CD4-positive, CD25-positive, alpha-beta regulatory T cell (primary cell): Measurements from ENCODE around the gene ENTPD5. TPM values are rescaled to one million over a fixed set of nuclear protein-coding genes. Genes with fewer than 3 reads are reported as not detected.
"Not testable (repeated sequence)": the region's sequence is repeated elsewhere in the genome, so short reads cannot be mapped to it uniquely, and the experiment has no call there.

Experiments used
- ATAC-seq, 2 donors: fragments of 150-1000 bp; cut with Tn5 transposase; one replicate each; pipeline ENCODE4 v1.10.0; 2021; ENCODE audit warnings: low read depth in 2 of 2, moderate number of reproducible peaks in 2 of 2, moderate library complexity in 1 of 2
- DNase-seq, 3 donors: peaks; one replicate each; pipeline versions ENCODE4 v3.0.0 to v3.0.0-alpha.2; 2012 to 2022; ENCODE audit warnings: mixed read lengths in 1 of 3
- H3K27ac ChIP-seq: one replicate; pipeline ENCODE4 v1.7.0; 2013; ENCODE audit warnings: mild to moderate bottlenecking, low read length; ENCODE audit not compliant: insufficient read depth, poor library complexity, severe bottlenecking
- H3K27me3 ChIP-seq: one replicate; pipeline ENCODE4 v1.7.0; 2013; ENCODE audit warnings: low read length; ENCODE audit not compliant: control insufficient read depth, insufficient read depth
- H3K36me3 ChIP-seq: one replicate; pipeline ENCODE4 v1.7.0; 2013; ENCODE audit warnings: mild to moderate bottlenecking, low read length, moderate library complexity; ENCODE audit not compliant: control insufficient read depth, insufficient read depth
- H3K4me1 ChIP-seq: 2 replicates; pipeline ENCODE4 v1.7.0; 2013; ENCODE audit warnings: mild to moderate bottlenecking, low read length; ENCODE audit not compliant: insufficient read depth, control insufficient read depth, poor library complexity, severe bottlenecking
- H3K4me3 ChIP-seq: one replicate; pipeline ENCODE4 v1.7.0; 2013; ENCODE audit warnings: low read depth, mild to moderate bottlenecking, low read length, moderate library complexity
- H3K9me3 ChIP-seq, 2 experiments: 1 replicate in 1 of 2; 2 replicates in 1 of 2; pipeline ENCODE4 v1.7.0; 2013; ENCODE audit warnings: low read length in 2 of 2, mild to moderate bottlenecking in 1 of 2, moderate library complexity in 1 of 2; ENCODE audit not compliant: control insufficient read depth in 2 of 2
- H3K27ac Mint-ChIP-seq, 3 donors: one replicate each; pipeline ENCODE4 v1.8.0; 2020 to 2022; ENCODE audit warnings: mild to moderate bottlenecking in 3 of 3, mixed read lengths in 3 of 3, moderate library complexity in 2 of 3
- H3K27me3 Mint-ChIP-seq: one replicate; pipeline ENCODE4 v1.8.0; 2022; ENCODE audit warnings: mild to moderate bottlenecking, mixed read lengths
- H3K36me3 Mint-ChIP-seq: one replicate; pipeline ENCODE4 v1.8.0; 2020; ENCODE audit warnings: mixed read lengths
- H3K4me1 Mint-ChIP-seq, 4 donors: one replicate each; pipeline ENCODE4 v1.8.0; 2020 to 2022; ENCODE audit warnings: mixed read lengths in 4 of 4, mild to moderate bottlenecking in 1 of 4
- H3K4me3 Mint-ChIP-seq, 4 donors: one replicate each; pipeline ENCODE4 v1.8.0; 2020 to 2022; ENCODE audit warnings: mild to moderate bottlenecking in 4 of 4, mixed read lengths in 4 of 4, moderate library complexity in 3 of 4
- H3K9me3 Mint-ChIP-seq, 7 donors: one replicate each; pipeline ENCODE4 v1.8.0; 2020 to 2022; ENCODE audit warnings: mixed read lengths in 7 of 7, mild to moderate bottlenecking in 3 of 7, moderate library complexity in 2 of 7
- polyA plus RNA-seq, 4 donors: library from polyadenylated mRNA; unstranded; fragments of 300-500 nt; fragmentation: Illumina TruSeq; gene quantifications; one replicate each; pipeline ENCODE4 v1.2.3, GENCODE V29; 2021
- total RNA-seq: library from RNA; stranded (reverse); gene quantifications from one replicate; pipeline ENCODE4 v1.2.3, GENCODE V29; 2022

The ENTPD5 gene
- total and polyA plus RNA-seq, 5 donors from 2014 or later: 2.9 to 8.0 (median 3.7) TPM

GRCh38 chr14:73998726-73999125, 20.4 kb downstream of the ENTPD5 start:
- Mint-ChIP-seq H3K36me3 (peaks cover 24% of the 10 kb centered on the region), H3K9me3 (no peaks in the 10 kb centered on the region), H3K27me3 (no peaks in the 10 kb centered on the region), H3K27ac (no peak overlapping the region), H3K4me1 (no peaks in the 10 kb centered on the region), H3K4me3 (no peak overlapping the region)
- no peaks in the 10 kb centered on the region for H3K4me1 ChIP-seq
- ATAC-seq (no peak), DNase-seq (no peak)
- no peaks in the 10 kb centered on the region for H3K9me3 ChIP-seq
- H3K27me3 ChIP-seq: no peaks in the 10 kb centered on the region
- no peak overlapping the region for H3K4me3 ChIP-seq
- peaks cover 11% of the 10 kb centered on the region for H3K36me3 ChIP-seq
- no peak overlapping the region for H3K27ac ChIP-seq

- Histone ChIP-seq H3K4me1 (no peaks in the 10 kb centered on the region), H3K36me3 (peaks cover 8% of the 10 kb centered on the region), H3K27ac (no peak overlapping the region), H3K27me3 (no peaks in the 10 kb centered on the region), H3K9me3 (no peaks in the 10 kb centered on the region), H3K4me3 (no peak overlapping the region)
- peaks cover 18% of the 10 kb centered on the region for H3K36me3 Mint-ChIP-seq
- no peak for DNase-seq
- H3K4me1 Mint-ChIP-seq: no peaks in the 10 kb centered on the region
- no peak overlapping the region for H3K27ac Mint-ChIP-seq
- H3K9me3 Mint-ChIP-seq: no peaks in the 10 kb centered on the region
- no peak for ATAC-seq
- no peaks in the 10 kb centered on the region for H3K27me3 Mint-ChIP-seq
- no peak overlapping the region for H3K4me3 Mint-ChIP-seq
Observed at GRCh38 chr14:73997944-73998447, 21.1 kb downstream of the ENTPD5 start.

- no peaks in the 10 kb centered on the region for H3K27me3 Mint-ChIP-seq
- H3K4me3 ChIP-seq: no peak overlapping the region
- no peaks in the 10 kb centered on the region for H3K9me3 ChIP-seq
- ATAC-seq: no peak
- no peaks in the 10 kb centered on the region for H3K4me1 Mint-ChIP-seq
- no peak overlapping the region for H3K27ac Mint-ChIP-seq
- H3K36me3 Mint-ChIP-seq: peaks cover 12% of the 10 kb centered on the region
- no peaks in the 10 kb centered on the region for H3K4me1 ChIP-seq
- H3K27me3 ChIP-seq: no peaks in the 10 kb centered on the region
- H3K4me3 Mint-ChIP-seq: no peak overlapping the region
- no peak overlapping the region for H3K27ac ChIP-seq
- no peaks in the 10 kb centered on the region for H3K9me3 Mint-ChIP-seq
- DNase-seq: no peak
- H3K36me3 ChIP-seq: peaks cover 8% of the 10 kb centered on the region
Observed at GRCh38 chr14:73997108-73997943, 21.8 kb downstream of the ENTPD5 start.

- peaks cover 8% of the 10 kb centered on the region for H3K36me3 ChIP-seq
- no peaks in the 10 kb centered on the region for H3K4me1 ChIP-seq
- H3K9me3 ChIP-seq: no peaks in the 10 kb centered on the region
- H3K27me3 ChIP-seq: no peaks in the 10 kb centered on the region
- Mint-ChIP-seq H3K36me3 (peaks cover 16% of the 10 kb centered on the region), H3K9me3 (no peaks in the 10 kb centered on the region), H3K27me3 (no peaks in the 10 kb centered on the region), H3K27ac (no peak overlapping the region), H3K4me1 (no peaks in the 10 kb centered on the region), H3K4me3 (no peak overlapping the region)
- DNase-seq (no peak), ATAC-seq (no peak)
- no peak overlapping the region for H3K27ac ChIP-seq
- no peak overlapping the region for H3K4me3 ChIP-seq
Observed at GRCh38 chr14:73996731-73997107, 22.4 kb downstream of the ENTPD5 start.

- H3K4me1 ChIP-seq: no peaks in the 10 kb centered on the region
- H3K4me3 ChIP-seq: no peak overlapping the region
- no peak overlapping the region for H3K27ac ChIP-seq
- Mint-ChIP-seq H3K27me3 (no peaks in the 10 kb centered on the region), H3K4me1 (no peaks in the 10 kb centered on the region), H3K9me3 (no peaks in the 10 kb centered on the region), H3K4me3 (no peak overlapping the region), H3K27ac (no peak overlapping the region), H3K36me3 (peaks cover 18% of the 10 kb centered on the region)
- H3K27me3 ChIP-seq: no peaks in the 10 kb centered on the region
- H3K36me3 ChIP-seq: peaks cover 8% of the 10 kb centered on the region
- DNase-seq (no peak), ATAC-seq (no peak)
- H3K9me3 ChIP-seq: no peaks in the 10 kb centered on the region
Observed at GRCh38 chr14:73995977-73996378, 23.1 kb downstream of the ENTPD5 start.

GRCh38 chr14:73994926-73995325, 24.2 kb downstream of the ENTPD5 start:
- peaks cover 19% of the 10 kb centered on the region for H3K36me3 Mint-ChIP-seq
- not testable (repeated sequence) for H3K4me3 Mint-ChIP-seq, H3K36me3 ChIP-seq, H3K27me3 ChIP-seq, H3K27ac ChIP-seq, H3K9me3 ChIP-seq, H3K4me1 Mint-ChIP-seq, H3K4me3 ChIP-seq, H3K9me3 Mint-ChIP-seq, H3K27ac Mint-ChIP-seq, DNase-seq, H3K27me3 Mint-ChIP-seq, H3K4me1 ChIP-seq, ATAC-seq

GRCh38 chr14:73991092-73991491, 28.0 kb downstream of the ENTPD5 start:
- no peaks in the 10 kb centered on the region for H3K9me3 ChIP-seq
- H3K27me3 ChIP-seq: no peaks in the 10 kb centered on the region
- Mint-ChIP-seq H3K36me3 (peaks cover 22% of the 10 kb centered on the region), H3K9me3 (no peaks in the 10 kb centered on the region), H3K4me3 (no peak overlapping the region), H3K27ac (no peak overlapping the region), H3K4me1 (no peaks in the 10 kb centered on the region), H3K27me3 (no peaks in the 10 kb centered on the region)
- H3K36me3 ChIP-seq: peaks cover 10% of the 10 kb centered on the region
- no peaks in the 10 kb centered on the region for H3K4me1 ChIP-seq
- no peak for ATAC-seq
- no peak overlapping the region for H3K4me3 ChIP-seq
- no peak for DNase-seq
- no peak overlapping the region for H3K27ac ChIP-seq

GRCh38 chr14:73988656-73989055, 30.4 kb downstream of the ENTPD5 start:
- not testable (repeated sequence) for H3K27ac ChIP-seq, H3K36me3 ChIP-seq, H3K9me3 ChIP-seq, ATAC-seq, H3K4me3 Mint-ChIP-seq, H3K27me3 ChIP-seq, H3K4me1 Mint-ChIP-seq, H3K27ac Mint-ChIP-seq, H3K4me3 ChIP-seq, H3K9me3 Mint-ChIP-seq, DNase-seq, H3K27me3 Mint-ChIP-seq, H3K4me1 ChIP-seq
- H3K36me3 Mint-ChIP-seq: peaks cover 32% of the 10 kb centered on the region
